ENCODE results near the gene SMIM44.
"Not testable (repeated sequence)": the region's sequence is repeated elsewhere in the genome, so short reads cannot be mapped to it uniquely, and the experiment has no call there.

SMIM44 gene

DNA sequence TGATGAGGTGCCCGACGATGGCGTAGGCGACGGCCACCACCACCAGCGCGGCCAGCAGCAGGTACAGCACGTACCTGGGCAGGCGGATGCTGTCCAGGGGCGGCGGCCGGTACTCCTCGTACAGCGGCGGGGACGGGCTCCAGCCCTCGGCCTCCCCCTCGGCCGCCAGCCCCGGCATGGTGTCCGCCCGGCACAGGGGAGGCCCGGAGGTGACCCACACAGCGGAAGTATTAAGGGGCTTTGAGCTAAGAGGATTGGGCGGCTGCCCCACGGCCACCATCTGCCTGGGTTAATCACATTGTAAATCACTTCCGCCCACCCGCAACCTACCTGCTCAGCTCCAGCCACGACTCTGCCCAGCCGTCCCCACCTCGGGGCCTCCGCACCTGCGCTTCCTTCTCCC is at the start of gene SMIM44:
TSS of gene SMIM44 (minus strand) at position 216 of the 403 bp plus-strand sequence. CDS start at position 178, 38 bp downstream.
- no peak for DNase-seq (ENCODE audit: low read depth, low spot score)

DNA sequence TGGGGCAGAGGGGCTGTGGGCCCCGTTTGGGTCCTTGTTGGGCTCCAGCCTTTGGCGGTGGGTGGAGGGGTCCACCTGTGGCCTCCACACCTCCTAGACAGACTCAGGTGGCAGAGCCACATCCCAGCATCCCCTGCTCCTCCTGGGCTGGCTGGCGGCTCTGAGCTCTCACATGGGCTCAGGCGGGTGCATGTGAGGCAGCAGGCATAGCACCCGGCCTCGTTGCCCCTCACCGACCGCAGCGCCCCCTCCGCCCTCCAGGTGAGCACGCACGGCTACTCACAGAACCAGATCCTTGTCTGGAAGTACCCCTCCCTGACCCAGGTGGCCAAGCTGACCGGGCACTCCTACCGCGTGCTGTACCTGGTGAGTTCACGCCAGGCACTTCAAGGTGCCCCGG is 49.8 kb upstream of the SMIM44 start:
- no peak for DNase-seq (ENCODE audit: low read depth, low spot score)

DNA sequence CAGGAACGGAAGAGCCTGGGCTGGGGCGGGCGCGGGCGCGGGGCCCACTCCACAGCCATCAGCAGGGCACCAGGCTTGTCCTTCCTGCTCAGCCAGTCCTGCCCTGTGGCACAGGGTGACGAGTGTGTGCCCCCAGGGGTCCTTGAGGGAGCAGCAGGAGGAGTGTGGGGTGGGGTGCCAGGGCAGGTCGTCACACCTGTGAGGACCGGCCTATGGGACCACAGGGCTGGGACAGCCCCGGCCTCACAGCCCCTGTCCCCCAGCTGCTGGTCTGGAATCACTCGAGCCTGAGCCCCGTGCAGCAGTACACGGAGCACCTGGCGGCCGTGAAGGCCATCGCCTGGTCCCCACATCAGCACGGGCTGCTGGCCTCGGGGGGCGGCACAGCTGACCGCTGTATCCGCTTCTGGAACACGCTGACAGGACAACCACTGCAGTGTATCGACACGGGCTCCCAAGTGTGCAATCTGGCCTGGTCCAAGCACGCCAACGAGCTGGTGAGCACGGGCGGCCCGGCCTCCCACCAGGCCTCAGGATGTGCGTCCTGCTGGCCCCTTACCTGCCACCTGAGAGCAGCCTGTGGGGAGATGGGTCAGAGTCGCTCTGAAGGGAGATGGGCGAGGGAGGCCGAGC is 49.0 kb upstream of the SMIM44 start:
- no peak for DNase-seq (ENCODE audit: low read depth, low spot score)

DNA sequence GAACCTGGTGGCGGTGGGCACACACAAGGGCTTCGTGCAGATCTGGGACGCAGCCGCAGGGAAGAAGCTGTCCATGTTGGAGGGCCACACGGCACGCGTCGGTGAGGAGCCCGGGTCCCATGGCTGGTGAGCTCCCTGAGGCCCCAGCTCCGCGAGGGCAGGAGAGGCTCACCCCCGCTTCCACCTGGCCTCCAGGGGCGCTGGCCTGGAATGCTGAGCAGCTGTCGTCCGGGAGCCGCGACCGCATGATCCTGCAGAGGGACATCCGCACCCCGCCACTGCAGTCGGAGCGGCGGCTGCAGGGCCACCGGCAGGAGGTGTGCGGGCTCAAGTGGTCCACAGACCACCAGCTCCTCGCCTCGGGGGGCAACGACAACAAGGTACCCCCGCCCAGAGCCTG is 48.5 kb upstream of the SMIM44 start:
- DNase-seq (ENCODE audit: low read depth, low spot score): no peak

DNA sequence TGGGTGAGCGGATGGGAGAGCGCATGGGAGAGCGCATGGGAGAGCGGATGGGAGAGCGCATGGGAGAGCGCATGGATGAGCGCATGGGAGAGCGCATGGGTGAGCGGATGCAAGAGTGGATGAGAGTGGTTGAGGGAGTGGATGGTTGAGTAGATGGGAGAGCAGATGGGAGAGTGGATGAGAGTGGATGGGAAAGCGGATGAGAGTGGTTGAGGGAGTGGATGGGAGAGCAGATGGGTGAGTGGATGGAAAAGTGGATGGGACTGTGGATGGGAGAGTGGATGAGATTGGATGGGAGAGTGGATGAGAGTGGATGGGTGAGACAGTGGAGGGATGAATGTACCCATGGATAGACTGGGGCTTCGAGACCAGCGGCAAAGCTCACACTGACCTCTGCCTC is 47.1 kb upstream of the SMIM44 start:
- DNase-seq (ENCODE audit: low read depth, low spot score): no peak

DNA sequence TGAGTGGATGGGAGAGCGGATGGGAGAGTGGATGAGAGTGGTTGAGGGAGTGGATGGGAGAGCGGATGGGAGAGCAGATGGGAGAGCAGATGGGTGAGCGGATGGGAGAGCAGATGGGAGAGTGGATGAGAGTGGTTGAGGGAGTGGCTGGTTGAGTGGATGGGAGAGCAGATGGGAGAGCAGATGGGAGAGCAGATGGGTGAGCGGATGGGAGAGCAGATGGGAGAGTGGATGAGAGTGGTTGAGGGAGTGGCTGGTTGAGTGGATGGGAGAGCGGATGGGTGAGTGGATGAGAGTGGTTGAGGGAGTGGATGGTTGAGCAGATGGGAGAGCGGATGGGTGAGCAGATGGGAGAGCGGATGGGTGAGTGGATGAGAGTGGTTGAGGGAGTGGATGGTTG is 46.1 kb upstream of the SMIM44 start:
- not testable (repeated sequence) for DNase-seq (ENCODE audit: low read depth, low spot score)

DNA sequence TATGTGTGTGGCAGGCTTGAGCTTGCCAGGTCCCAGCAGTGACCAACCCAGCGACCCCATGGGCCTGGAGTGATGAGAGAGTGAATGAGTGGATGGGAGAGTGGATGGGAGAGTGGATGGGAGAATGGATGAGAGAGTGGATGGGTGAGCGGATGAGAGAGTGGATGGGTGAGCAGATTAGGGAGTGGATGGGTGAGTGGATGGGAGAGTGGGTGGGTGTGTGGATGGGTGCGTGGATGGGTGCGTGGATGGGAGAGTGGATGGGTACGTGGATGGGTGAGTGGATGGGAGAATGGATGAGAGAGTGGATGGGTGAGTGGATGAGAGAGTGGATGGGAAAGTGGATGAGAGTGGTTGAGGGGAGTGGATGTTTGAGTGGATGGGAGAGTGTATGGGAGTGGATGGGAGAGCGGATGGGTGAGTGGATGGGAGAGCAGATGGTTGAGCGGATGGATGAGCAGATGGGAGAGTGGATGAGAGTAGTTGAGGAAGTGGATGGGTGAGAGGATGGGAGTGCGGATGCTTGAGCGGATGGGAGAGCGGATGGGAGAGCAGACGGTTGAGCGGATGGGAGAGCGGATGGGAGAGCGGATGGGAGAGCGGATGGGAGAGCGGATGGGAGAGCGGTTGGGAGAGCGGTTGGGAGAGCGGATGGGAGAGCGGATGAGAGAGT is 45.4 kb upstream of the SMIM44 start:
- no peak for DNase-seq (ENCODE audit: low read depth, low spot score)

DNA sequence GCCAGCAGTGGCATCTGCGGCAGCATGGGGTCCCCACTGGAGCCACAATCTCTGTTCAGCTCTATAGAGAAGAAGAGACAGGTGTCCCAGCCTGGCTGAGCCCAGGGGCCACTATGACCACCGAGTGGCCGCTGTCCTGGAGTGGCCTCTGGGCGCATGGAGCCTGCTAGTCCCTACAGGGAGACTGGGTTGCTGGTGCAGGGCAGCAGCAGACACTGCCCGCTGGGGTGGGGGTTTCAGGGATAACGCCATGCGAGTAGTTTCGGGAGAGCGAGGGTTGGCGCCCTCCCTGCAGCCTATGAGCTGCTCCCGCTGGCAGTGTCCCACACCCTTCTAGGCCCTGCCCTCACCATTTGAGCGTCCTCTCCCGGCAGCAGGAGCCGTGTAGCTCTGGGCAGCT is 44.8 kb upstream of the SMIM44 start:
- DNase-seq (ENCODE audit: low read depth, low spot score): no peak

DNA sequence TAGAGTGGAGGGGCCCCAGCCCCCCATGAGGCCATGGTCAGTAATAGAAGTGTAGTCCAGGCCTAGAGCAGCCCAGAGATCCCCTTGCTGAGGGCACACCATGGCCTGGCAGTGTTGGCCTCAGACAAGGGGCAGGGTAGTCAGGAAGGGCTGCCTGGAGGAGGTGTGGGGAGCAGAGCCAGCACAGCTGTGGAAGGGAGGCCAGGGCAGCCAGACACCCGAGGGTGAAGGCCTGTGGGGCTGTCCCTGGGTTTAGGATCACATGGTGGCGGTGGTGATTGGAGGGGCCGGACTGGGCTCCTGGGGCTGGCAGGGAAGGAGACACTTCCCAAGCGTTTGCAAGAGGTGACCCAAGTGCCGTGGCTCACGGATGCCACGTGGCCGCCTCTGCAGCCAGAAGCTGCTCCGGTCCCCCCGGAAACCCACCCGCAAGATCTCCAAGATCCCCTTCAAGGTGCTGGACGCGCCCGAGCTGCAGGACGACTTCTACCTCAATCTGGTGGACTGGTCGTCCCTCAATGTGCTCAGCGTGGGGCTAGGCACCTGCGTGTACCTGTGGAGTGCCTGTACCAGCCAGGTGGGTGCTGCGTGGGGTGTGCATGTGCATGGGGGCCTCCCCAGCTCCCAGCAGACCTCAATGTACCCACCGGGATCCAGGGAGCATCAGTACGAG is 44.1 kb upstream of the SMIM44 start:
- no peak for DNase-seq (ENCODE audit: low read depth, low spot score)

DNA sequence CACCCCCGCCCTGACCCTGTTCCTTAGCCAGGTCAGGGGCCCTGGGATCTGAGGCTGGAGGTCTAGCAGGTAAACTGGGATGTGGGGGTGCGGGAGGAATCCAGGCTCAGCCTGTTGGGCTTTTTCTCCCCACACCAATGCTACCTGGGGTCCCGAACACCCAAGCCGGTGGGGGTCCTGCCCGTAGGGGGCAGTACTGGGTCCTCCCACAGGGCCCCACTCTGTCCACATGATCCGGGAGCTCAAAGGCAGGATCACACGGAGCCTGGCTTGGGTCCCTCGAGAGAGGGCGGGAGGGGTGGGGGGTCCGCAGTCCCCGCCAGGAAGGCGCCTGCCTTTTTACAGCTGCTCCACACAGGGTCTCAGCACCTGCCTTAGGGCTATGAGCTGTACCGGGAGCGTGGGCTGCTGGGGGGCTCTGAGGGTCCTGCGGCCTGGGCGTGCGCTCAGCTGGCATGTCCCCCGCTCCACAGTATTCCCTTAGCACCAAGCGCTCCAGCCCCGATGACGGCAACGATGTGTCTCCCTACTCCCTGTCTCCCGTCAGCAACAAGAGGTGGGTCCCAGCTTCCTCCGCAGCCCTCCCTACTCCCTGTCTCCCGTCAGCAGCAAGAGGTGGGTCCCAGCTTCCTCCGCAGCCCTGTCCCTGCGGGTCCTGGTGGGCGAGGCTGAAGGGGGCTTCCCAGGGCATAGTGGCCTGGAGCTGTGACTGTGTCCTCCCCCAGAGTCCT is 43.4 kb upstream of the SMIM44 start:
- no peak for DNase-seq (ENCODE audit: low read depth, low spot score)

DNA sequence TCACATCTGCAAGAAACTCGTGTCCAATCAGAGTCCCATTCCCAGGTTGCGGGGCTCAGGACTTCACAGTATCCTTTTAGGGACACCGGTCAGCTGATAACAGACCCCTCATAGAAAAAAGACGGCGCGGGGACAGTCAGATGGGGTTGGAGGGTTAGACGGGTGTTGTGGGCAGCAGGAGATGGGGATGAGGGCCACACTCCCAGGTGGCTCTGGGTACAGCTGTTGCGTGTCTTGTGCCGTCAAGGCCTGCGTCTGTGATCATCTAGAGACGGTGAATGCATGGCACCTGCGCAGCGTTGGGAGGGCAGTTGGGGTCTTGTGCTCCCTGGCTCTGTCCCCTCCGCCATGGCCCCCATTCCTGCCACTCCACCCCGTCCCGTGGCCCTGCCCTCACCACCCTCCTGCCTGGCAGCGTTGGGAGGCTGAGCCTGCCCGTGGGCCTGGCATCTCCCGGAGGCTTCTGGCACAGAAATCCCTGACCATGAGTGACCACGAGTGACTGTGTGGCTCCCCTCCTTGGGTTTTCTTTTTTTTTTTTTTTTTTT is 41.7 kb upstream of the SMIM44 start:
- no peak for DNase-seq (ENCODE audit: low read depth, low spot score)

DNA sequence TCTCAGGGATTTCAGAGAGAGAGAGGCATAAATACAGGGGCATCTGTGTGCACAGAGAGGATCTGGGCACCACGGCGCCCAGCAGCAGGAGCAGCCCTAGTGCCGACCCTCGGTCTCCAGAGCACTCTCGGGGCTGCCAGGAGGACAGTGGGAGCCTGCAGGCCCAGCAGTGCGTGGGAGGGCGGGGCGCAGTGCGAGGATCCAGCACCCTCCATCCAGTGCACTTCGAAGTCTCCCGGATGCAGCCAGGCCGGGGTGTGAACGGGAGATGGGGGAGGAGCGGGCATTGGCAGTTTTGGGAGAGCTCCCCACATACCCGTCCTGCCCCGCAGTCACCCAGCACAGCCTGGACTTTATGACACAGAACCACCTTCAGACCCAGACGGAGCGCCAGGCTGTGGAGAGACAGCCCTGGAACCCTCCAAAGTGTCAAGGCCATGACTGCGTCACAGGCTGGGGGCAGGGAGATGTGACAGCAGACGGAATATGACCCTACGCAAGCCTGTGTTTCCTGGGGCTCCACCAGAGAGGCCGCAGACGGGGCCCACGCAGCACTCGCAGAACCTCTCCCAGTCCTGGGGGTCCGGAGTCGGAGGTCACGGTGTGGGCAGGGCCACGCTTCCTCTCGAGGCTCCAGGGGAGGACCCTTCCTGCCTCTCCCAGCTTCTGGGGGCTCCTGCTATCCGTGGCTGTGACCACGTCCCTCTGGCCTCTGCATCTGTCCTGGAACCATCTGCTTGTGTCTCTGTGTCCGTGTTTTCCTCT is 41.0 kb upstream of the SMIM44 start:
- no peak for DNase-seq (ENCODE audit: low read depth, low spot score)

DNA sequence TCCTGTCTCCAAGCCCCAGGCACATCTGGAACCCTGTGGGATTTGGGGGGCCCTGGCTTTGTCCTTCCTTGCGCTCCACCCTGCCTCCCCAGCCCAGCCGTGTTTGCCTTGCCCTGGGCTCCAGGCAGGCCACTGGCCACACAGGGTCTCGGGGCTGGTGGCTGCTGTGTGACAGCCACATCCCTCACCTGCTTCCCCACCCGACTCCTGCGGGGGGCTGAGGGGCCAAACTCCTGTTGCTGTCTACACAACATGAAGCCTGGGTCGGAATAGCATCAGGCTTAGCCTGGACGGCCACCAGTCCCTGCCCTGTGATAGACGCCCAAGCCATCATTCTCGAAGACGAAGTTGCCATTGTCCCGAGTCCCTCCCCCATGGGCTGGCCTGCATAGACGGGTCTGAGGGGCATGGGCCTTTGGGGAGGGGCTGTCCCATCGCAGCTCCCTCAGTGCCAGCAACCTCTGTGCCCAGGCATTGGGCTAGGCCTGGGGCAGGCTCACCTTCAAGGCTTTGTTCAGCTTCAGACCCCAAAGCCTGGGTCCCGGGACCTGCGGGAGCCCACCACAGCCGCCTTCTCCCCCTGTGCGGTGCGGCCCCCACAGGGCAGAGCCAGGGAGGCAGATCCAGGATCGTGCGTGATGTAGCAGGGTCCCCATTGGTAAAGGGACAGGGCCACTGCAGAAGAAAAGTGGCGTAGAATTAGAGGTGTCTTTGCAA is 40.3 kb upstream of the SMIM44 start:
- no peak for DNase-seq (ENCODE audit: low read depth, low spot score)

DNA sequence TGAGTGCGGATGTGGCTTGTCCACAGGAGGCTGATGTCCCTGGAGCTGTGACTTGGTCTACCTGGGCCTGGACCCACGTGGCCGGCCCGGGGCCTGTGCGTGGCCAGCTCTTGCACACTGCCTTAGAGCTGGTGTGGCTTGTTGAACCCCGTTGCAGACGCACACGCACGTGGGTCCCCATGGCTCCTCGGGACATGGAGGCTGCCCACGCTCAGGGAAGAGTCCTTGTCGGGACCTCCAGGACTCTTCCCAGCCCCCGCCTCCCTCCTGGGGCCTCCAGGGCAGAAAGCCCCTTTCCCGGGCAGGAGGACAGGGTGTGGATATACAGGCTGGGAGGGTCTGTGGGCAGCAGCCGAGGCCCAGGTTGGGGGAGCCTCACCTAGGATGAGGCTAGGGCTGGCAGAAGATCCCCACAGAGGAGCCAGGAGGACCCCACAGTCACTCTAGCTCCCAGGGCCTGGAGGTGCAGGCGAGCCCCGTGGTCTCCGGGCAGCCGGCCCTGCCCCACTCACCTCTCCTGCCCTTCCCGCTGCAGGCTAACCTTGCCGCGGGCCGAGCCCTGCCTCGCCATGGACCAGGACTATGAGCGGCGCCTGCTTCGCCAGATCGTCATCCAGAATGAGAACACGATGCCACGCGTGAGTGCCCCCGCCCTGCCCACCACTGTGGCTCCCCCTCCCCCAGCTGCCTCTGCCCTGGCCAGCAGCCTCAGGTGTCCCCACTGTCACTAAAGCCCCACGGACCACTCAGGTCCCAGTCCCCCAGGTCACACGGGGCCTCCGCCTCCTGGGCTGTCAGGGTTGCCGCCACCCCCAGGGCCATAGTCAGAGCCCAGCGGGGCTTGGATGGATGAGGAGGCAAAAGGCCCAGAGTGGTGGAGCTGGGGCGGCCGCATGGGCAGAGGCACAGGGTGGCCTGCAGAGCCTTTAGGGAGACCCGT is 39.5 kb upstream of the SMIM44 start:
- no peak for DNase-seq (ENCODE audit: low read depth, low spot score)

DNA sequence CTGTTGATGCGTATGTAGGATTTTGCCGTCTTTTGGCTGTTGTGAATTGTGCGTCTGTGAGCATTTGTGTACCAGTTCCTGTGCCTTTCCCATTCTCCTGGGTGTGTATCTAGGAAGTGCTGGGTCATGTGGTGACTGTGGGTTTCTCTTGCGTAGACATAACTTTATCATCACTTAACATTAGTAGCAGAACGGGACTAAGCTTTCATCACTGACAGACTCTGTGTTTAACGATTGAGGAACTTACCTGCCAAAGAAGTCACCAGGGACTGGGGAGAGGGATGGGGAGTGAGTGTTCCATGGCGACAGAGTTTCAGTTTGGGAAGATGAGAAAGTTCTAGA is 37.8 kb upstream of the SMIM44 start:
- DNase-seq (ENCODE audit: low read depth, low spot score): no peak

DNA sequence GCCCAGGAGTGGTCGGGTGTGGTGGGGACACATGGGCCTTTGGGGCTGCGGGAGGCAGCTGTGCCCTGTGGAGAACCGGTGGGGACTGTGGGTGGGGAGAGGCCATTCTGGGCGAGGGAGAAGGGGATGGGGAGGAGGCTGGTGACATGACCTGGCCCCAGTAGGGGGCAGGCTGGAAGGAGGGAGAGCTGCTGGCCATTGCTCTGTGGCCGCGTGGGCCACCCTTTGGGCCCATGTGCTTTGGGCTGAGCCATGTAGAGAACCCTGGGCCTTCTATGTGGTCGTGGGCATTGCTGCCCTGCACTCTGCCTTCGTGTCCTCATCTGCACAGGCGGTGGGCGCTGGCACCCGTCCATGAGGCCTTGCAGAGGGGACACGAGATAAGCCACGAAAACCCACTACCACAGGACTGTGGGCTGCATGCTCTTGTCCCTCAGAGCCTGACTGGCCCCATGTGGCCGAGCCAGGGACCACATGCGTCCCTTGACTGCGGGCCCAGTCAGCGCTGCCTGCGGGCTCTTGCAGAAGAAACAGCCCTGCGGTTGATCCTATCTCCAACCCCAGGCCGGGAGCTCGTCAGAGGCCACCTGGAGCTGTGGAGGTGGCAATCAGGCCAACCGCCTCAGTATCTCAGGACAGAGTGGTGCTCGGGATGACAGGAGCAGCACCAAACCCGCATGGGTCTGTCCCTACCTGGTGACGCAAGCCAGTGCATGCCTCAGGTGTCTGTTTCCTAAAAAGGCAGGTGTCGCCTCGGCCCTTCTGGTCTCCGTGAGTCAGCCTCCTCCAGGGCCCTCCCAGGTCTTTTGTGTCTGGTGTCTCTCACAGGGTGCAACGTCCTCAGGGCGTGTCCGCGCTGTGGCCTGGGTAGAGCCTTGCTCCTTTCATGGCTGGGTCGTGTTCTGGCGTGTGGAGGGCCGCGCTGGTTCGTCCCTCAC is 37.2 kb upstream of the SMIM44 start:
- no peak for DNase-seq (ENCODE audit: low read depth, low spot score)

DNA sequence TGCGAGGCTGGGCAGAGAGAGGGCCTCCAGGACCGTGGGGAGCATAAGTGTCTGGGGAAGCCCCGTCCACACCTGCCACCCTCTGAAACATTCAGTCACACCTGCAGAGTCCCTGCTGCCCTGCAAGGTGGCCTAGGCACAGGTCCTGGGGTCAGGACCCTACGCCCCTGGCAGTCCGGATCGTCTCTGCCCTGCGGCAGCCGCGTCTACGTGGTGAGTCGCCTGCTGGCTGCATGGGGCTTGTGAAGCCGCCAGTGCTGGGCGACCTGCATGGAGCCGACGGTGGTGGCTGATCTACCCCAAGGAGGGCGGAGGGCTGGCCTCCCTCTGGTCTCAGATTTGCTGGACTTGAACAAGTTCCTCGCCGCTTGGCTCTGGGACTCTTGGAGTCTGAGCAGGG is 35.9 kb upstream of the SMIM44 start:
- no peak for DNase-seq (ENCODE audit: low read depth, low spot score)

DNA sequence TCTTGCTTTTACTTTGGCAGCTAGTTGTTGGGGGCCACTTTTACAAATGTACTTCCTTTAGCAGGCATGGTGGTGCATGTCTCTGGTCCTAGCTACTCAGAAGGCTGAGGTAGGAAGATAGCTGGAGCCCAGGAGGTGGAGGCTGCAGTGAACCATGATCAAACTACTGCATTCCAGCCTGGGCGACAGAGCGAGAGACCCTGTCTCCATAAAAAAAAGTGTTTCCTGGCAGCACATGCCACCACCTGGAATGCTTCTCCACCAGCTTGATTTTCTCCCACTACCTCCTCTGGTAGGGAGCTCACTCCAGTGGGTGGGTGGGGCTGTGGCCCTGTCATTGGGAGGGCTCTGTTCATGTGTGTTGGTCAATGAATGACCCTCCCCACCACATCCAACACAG is 35.4 kb upstream of the SMIM44 start:
- no peak for DNase-seq (ENCODE audit: low read depth, low spot score)

DNA sequence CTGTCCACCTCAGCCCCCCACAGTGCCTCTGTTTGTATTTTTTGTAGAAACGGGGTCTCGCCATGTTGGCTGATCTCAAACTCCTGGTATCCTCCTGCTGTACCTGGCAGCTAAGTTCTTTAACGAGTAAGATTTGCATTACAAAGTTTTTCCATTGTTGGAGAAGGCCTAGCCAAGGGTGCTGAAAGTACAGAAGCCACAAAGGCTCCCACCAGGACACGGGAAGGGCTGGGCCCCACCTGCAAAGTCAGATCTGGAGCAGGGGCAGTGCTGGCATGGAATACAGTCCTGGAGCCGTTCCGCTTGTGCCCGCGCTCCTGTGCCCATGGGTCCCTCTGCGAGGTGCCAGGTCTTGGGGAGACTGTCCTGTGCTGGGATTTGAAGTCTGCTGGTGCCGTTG is 35.0 kb upstream of the SMIM44 start:
- DNase-seq (ENCODE audit: low read depth, low spot score): no peak

Data from activated naive CD8-positive, alpha-beta T cell treated with anti-CD3 and anti-CD28 coated beads, Interleukin-2, amount 50 U/mL, for 16 hours (primary cell).